HepG2 (cell line): ENCODE measurements around the gene PFKL. TPM values are rescaled to one million over a fixed set of nuclear protein-coding genes. Genes with fewer than 3 reads are reported as not detected.

Experiments used
- ARID2 ChIP-seq: sonication (generic); formaldehyde crosslinking; IDR thresholded peaks from 2 replicates; pipeline ENCODE4 v1.8.1; 2022; ENCODE audit warnings: mild to moderate bottlenecking, missing genetic modification reagents, borderline replicate concordance
- NFE2 ChIP-seq: sonication (generic); formaldehyde crosslinking; IDR thresholded peaks from 2 replicates; pipeline ENCODE4 v1.4.0; 2020; ENCODE audit warnings: missing genetic modification reagents
- RBM39 ChIP-seq: fragments of 200-400 bp; formaldehyde crosslinking; IDR thresholded peaks from one replicate; pipeline ENCODE4 v1.6.1; 2018; ENCODE audit warnings: antibody characterized with exemption, mild to moderate bottlenecking, low read depth, low read length; ENCODE audit not compliant: poor library complexity, severe bottlenecking
- ZBTB3 ChIP-seq: sonication (generic); formaldehyde crosslinking; IDR thresholded peaks from 2 replicates; pipeline ENCODE4 v1.4.0; 2020; ENCODE audit warnings: low read depth, mild to moderate bottlenecking, moderate library complexity, missing genetic modification reagents, borderline replicate concordance
- ZBTB42 ChIP-seq: sonication (generic); formaldehyde crosslinking; IDR thresholded peaks from 2 replicates; pipeline ENCODE4 v1.5.0; 2020; ENCODE audit warnings: mild to moderate bottlenecking, missing genetic modification reagents
- ZNF577 ChIP-seq: sonication (generic); formaldehyde crosslinking; IDR thresholded peaks from 2 replicates; pipeline ENCODE4 v1.4.0; 2020; ENCODE audit warnings: mild to moderate bottlenecking, low read depth, missing genetic modification reagents, borderline replicate concordance
- ZSCAN22 ChIP-seq: sonication (generic); formaldehyde crosslinking; IDR thresholded peaks from 2 replicates; pipeline ENCODE4 v1.4.0; 2020; ENCODE audit warnings: mild to moderate bottlenecking, missing genetic modification reagents
- polyA plus RNA-seq, 8 experiments: library from polyadenylated mRNA; depleted of rRNA in 3 of 8; stranded (reverse) in 7 of 8; unstranded in 1 of 8; fragments of >200 nt; fragmentation: Illumina TruSeq in 4 of 8; extraction: Trizol in 4 of 8; gene quantifications; 2 replicates each; pipeline versions ENCODE4 v1.2.1 to v1.2.3, GENCODE V29; 2011 to 2016; ENCODE audit warnings: low read depth in 4 of 8, missing spikeins in 1 of 8, mixed read lengths in 1 of 8; ENCODE audit not compliant: insufficient read depth in 1 of 8
- total RNA-seq, 5 experiments: library from RNA; depleted of rRNA; stranded (reverse); fragments of >200 nt; fragmentation: Illumina TruSeq; extraction: Trizol; gene quantifications; 2 replicates each; pipeline ENCODE4 v1.2.3, GENCODE V29; 2016; ENCODE audit warnings: low read depth in 1 of 5
- TF ChIP-seq, protein P1 (sequence below): sonication (generic); formaldehyde crosslinking; IDR thresholded peaks from 2 replicates; pipeline ENCODE4 v1.5.0; 2020; ENCODE audit warnings: mild to moderate bottlenecking, missing genetic modification reagents
- TF ChIP-seq, protein P2 (sequence below): sonication (generic); formaldehyde crosslinking; IDR thresholded peaks from 2 replicates; pipeline ENCODE4 v1.5.0; 2020; ENCODE audit warnings: missing genetic modification reagents
- TF ChIP-seq, protein P3 (sequence below): sonication (generic); formaldehyde crosslinking; IDR thresholded peaks from 2 replicates; pipeline ENCODE4 v1.4.0; 2020; ENCODE audit warnings: missing genetic modification reagents
- TF ChIP-seq, protein P4 (sequence below): sonication (generic); formaldehyde crosslinking; IDR thresholded peaks from 2 replicates; pipeline ENCODE4 v1.4.0; 2020; ENCODE audit warnings: missing genetic modification reagents, borderline replicate concordance
- TF ChIP-seq, protein P5 (sequence below): sonication (generic); formaldehyde crosslinking; IDR thresholded peaks from 2 replicates; pipeline ENCODE4 v1.5.0; 2020; ENCODE audit warnings: mild to moderate bottlenecking, missing genetic modification reagents, borderline replicate concordance
- TF ChIP-seq, protein P6 (sequence below): IDR thresholded peaks from 2 replicates; pipeline ENCODE4 v1.6.1; 2016

Gene PFKL
- total and polyA plus RNA-seq, 2 of the 13 experiments (the other 11 are each of a cell fraction or from before 2014, with no cell fraction given) = 92.8 to 106 TPM

DNA sequence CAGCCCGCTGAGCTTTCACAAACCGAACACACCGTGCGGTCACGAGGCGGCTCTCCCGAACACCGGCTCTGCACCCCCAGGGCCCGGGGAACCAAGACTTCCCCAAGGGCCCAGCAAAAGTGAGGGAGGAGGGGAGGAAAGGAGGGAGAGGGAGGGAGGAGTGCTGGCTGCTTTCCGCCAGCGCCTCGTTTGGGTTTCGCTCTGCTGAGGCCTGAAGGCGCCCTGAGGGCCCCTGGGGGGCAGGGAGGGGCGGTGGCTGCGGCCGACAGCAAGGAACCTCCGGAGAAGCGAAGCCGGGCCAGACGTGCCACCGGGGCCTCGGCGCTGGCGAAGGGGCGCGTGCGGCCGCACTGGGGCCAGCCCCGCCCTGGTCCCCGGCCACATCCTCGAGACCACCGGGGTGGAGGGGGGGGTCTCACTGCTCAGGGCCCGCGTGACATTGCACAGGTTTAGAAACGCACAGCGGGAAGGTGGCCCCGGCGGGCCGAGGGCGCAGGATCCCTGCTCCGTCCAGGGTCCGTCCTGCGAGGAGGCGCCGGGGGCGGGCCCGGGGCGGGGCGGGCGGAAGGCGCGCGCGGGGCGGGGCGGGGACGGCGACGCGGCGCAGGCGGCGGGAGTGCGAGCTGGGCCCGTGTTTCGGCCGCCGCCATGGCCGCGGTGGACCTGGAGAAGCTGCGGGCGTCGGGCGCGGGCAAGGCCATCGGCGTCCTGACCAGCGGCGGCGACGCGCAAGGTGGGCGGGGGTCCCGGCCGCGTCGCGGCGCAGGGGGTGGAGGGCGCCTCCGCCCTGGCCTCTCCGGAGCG, at the start of gene PFKL (continued):
- 0 out of 2 replicates have a peak, but pooled peaks have one; percentile 31 for TF ChIP-seq ZBTB3 (CRISPR knock-in tag)
- TF ChIP-seq, protein P1, sequence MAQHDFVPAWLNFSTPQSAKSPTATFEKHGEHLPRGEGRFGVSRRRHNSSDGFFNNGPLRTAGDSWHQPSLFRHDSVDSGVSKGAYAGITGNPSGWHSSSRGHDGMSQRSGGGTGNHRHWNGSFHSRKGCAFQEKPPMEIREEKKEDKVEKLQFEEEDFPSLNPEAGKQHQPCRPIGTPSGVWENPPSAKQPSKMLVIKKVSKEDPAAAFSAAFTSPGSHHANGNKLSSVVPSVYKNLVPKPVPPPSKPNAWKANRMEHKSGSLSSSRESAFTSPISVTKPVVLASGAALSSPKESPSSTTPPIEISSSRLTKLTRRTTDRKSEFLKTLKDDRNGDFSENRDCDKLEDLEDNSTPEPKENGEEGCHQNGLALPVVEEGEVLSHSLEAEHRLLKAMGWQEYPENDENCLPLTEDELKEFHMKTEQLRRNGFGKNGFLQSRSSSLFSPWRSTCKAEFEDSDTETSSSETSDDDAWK (CRISPR knock-in tag) = no peak
- TF ChIP-seq, protein P2, sequence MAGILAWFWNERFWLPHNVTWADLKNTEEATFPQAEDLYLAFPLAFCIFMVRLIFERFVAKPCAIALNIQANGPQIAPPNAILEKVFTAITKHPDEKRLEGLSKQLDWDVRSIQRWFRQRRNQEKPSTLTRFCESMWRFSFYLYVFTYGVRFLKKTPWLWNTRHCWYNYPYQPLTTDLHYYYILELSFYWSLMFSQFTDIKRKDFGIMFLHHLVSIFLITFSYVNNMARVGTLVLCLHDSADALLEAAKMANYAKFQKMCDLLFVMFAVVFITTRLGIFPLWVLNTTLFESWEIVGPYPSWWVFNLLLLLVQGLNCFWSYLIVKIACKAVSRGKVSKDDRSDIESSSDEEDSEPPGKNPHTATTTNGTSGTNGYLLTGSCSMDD (CRISPR knock-in tag) = no peak
- TF ChIP-seq NFE2 = no peak
- TF ChIP-seq, protein P3, sequence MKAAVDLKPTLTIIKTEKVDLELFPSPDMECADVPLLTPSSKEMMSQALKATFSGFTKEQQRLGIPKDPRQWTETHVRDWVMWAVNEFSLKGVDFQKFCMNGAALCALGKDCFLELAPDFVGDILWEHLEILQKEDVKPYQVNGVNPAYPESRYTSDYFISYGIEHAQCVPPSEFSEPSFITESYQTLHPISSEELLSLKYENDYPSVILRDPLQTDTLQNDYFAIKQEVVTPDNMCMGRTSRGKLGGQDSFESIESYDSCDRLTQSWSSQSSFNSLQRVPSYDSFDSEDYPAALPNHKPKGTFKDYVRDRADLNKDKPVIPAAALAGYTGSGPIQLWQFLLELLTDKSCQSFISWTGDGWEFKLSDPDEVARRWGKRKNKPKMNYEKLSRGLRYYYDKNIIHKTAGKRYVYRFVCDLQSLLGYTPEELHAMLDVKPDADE = no peak
- TF ChIP-seq, protein P4, sequence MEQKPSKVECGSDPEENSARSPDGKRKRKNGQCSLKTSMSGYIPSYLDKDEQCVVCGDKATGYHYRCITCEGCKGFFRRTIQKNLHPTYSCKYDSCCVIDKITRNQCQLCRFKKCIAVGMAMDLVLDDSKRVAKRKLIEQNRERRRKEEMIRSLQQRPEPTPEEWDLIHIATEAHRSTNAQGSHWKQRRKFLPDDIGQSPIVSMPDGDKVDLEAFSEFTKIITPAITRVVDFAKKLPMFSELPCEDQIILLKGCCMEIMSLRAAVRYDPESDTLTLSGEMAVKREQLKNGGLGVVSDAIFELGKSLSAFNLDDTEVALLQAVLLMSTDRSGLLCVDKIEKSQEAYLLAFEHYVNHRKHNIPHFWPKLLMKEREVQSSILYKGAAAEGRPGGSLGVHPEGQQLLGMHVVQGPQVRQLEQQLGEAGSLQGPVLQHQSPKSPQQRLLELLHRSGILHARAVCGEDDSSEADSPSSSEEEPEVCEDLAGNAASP (CRISPR knock-in tag) = no peak
- TF ChIP-seq, protein P5, sequence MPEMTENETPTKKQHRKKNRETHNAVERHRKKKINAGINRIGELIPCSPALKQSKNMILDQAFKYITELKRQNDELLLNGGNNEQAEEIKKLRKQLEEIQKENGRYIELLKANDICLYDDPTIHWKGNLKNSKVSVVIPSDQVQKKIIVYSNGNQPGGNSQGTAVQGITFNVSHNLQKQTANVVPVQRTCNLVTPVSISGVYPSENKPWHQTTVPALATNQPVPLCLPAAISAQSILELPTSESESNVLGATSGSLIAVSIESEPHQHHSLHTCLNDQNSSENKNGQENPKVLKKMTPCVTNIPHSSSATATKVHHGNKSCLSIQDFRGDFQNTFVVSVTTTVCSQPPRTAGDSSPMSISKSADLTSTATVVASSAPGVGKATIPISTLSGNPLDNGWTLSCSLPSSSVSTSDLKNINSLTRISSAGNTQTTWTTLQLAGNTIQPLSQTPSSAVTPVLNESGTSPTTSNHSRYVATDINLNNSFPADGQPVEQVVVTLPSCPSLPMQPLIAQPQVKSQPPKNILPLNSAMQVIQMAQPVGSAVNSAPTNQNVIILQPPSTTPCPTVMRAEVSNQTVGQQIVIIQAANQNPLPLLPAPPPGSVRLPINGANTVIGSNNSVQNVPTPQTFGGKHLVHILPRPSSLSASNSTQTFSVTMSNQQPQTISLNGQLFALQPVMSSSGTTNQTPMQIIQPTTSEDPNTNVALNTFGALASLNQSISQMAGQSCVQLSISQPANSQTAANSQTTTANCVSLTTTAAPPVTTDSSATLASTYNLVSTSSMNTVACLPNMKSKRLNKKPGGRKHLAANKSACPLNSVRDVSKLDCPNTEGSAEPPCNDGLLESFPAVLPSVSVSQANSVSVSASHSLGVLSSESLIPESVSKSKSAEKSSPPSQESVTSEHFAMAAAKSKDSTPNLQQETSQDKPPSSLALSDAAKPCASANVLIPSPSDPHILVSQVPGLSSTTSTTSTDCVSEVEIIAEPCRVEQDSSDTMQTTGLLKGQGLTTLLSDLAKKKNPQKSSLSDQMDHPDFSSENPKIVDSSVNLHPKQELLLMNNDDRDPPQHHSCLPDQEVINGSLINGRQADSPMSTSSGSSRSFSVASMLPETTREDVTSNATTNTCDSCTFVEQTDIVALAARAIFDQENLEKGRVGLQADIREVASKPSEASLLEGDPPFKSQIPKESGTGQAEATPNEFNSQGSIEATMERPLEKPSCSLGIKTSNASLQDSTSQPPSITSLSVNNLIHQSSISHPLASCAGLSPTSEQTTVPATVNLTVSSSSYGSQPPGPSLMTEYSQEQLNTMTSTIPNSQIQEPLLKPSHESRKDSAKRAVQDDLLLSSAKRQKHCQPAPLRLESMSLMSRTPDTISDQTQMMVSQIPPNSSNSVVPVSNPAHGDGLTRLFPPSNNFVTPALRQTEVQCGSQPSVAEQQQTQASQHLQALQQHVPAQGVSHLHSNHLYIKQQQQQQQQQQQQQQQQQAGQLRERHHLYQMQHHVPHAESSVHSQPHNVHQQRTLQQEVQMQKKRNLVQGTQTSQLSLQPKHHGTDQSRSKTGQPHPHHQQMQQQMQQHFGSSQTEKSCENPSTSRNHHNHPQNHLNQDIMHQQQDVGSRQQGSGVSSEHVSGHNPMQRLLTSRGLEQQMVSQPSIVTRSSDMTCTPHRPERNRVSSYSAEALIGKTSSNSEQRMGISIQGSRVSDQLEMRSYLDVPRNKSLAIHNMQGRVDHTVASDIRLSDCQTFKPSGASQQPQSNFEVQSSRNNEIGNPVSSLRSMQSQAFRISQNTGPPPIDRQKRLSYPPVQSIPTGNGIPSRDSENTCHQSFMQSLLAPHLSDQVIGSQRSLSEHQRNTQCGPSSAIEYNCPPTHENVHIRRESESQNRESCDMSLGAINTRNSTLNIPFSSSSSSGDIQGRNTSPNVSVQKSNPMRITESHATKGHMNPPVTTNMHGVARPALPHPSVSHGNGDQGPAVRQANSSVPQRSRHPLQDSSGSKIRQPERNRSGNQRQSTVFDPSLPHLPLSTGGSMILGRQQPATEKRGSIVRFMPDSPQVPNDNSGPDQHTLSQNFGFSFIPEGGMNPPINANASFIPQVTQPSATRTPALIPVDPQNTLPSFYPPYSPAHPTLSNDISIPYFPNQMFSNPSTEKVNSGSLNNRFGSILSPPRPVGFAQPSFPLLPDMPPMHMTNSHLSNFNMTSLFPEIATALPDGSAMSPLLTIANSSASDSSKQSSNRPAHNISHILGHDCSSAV (CRISPR knock-in tag) = no peak
- 0 out of 2 replicates have a peak, but pooled peaks have one; percentile 32 for TF ChIP-seq ZBTB42 (CRISPR knock-in tag)
- TF ChIP-seq ZNF577 = no peak
- TF ChIP-seq RBM39 = no peak
- TF ChIP-seq ARID2 (CRISPR knock-in tag) = no peak
- TF ChIP-seq, protein P6, sequence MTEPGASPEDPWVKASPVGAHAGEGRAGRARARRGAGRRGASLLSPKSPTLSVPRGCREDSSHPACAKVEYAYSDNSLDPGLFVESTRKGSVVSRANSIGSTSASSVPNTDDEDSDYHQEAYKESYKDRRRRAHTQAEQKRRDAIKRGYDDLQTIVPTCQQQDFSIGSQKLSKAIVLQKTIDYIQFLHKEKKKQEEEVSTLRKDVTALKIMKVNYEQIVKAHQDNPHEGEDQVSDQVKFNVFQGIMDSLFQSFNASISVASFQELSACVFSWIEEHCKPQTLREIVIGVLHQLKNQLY (CRISPR knock-in tag) = no peak
- no peak for TF ChIP-seq ZSCAN22 (CRISPR knock-in tag)
